OCI-LY7 (cell line): ENCODE measurements around the gene SGMS1. TPM values are rescaled to one million over a fixed set of nuclear protein-coding genes. Genes with fewer than 3 reads are reported as not detected.

ENCODE experiments used
- BruUV-seq: library from RNA; stranded (reverse); fragments of 400-500 nt; replicated peaks from 2 replicates; lab custom pipeline; 2021; lab: Mats Ljungman, UMichigan
- CTCF ChIA-PET: fragments of 300-600 bp; sonication (Branson Sonifier 250); formaldehyde crosslinking; loops from one replicate; lab custom pipeline; 2022; ENCODE audit warnings: antibody characterized with exemption; ENCODE audit not compliant: unreplicated experiment; lab: Charles Lee
- POLR2A ChIA-PET: fragments of 300-600 bp; sonication (Branson Sonifier 250); formaldehyde crosslinking; loops from one replicate; lab custom pipeline; 2022; ENCODE audit warnings: antibody characterized with exemption; lab: Charles Lee
- DNase-seq: peaks from one replicate; pipeline ENCODE4 v3.0.0-alpha.2; 2015; ENCODE audit warnings: low spot score
- H2AFZ ChIP-seq: fragments of 200-600 bp; sonication (generic), shearing (Covaris generic); 2 replicates; pipeline ENCODE4 v1.6.1; 2014; ENCODE audit warnings: mild to moderate bottlenecking, antibody characterized with exemption, low read length, moderate library complexity
- H3K27ac ChIP-seq: fragments of 200-600 bp; sonication (generic); 2 replicates; pipeline ENCODE4 v1.5.1; 2014; ENCODE audit warnings: mixed run types, low read depth, mild to moderate bottlenecking, moderate library complexity, low read length, inconsistent platforms; ENCODE audit not compliant: poor library complexity, severe bottlenecking
- H3K36me3 ChIP-seq: fragments of 200-600 bp; sonication (generic); 2 replicates; pipeline ENCODE4 v1.6.1; 2014; ENCODE audit warnings: mild to moderate bottlenecking, antibody characterized with exemption, low read length, moderate library complexity, mixed read lengths; ENCODE audit not compliant: insufficient read depth
- H3K4me1 ChIP-seq: fragments of 200-600 bp; sonication (generic); 2 replicates; pipeline ENCODE4 v1.5.1; 2014; ENCODE audit warnings: mild to moderate bottlenecking, low read length; ENCODE audit not compliant: insufficient read depth, poor library complexity, severe bottlenecking
- H3K4me2 ChIP-seq: fragments of 200-600 bp; sonication (generic); 2 replicates; pipeline ENCODE4 v1.6.1; 2014; ENCODE audit warnings: mild to moderate bottlenecking, low read length
- H3K4me3 ChIP-seq: fragments of 200-600 bp; sonication (generic); 2 replicates; pipeline ENCODE4 v1.5.1; 2014; ENCODE audit warnings: mild to moderate bottlenecking, low read depth, low read length; ENCODE audit not compliant: poor library complexity, severe bottlenecking
- H3K79me2 ChIP-seq: fragments of 200-600 bp; sonication (generic); 2 replicates; pipeline ENCODE4 v1.6.1; 2016; ENCODE audit warnings: low read depth, mild to moderate bottlenecking, low read length, moderate library complexity, mixed read lengths; ENCODE audit not compliant: insufficient read depth
- H3K9me2 ChIP-seq: fragments of 200-600 bp; sonication (generic); 2 replicates; pipeline ENCODE4 v1.6.1; 2016; ENCODE audit warnings: mild to moderate bottlenecking, low read length, mixed read lengths; ENCODE audit not compliant: insufficient read depth
- H3K9me3 ChIP-seq: fragments of 200-600 bp; sonication (generic); 2 replicates; pipeline ENCODE4 v1.6.1; 2014; ENCODE audit warnings: mild to moderate bottlenecking, mixed run types, low read length, mixed read lengths
- H4K20me1 ChIP-seq: fragments of 200-600 bp; sonication (generic); 2 replicates; pipeline ENCODE4 v1.6.1; 2014; ENCODE audit warnings: mild to moderate bottlenecking, antibody characterized with exemption, low read length, moderate library complexity, mixed read lengths; ENCODE audit not compliant: insufficient read depth
- CTCF ChIP-seq: fragments of 200-600 bp; sonication (generic); conservative IDR thresholded peaks from 2 replicates; pipeline ENCODE4 v1.5.1; 2014; ENCODE audit warnings: mild to moderate bottlenecking, antibody characterized with exemption, low read length, moderate library complexity, mixed read lengths
- EZH2phosphoT487 ChIP-seq: fragments of 200-600 bp; sonication (generic); IDR thresholded peaks from 2 replicates; pipeline ENCODE4 v1.6.1; 2018; ENCODE audit warnings: low read depth, borderline replicate concordance, mild to moderate bottlenecking, mixed run types, antibody characterized with exemption, low read length, moderate library complexity, mixed read lengths
- intact Hi-C: fragments of 100-400 bp; cut with micrococcal nuclease; formaldehyde crosslinking; loops from one replicate; pipeline ENCODE4 v1.10.0; 2022; ENCODE audit not compliant: unreplicated experiment
- total RNA-seq, 2 experiments: library from RNA; depleted of rRNA in 1 of 2; stranded (reverse); fragments of >200 nt in 1 of 2; shearing (Covaris generic) in 1 of 2; gene quantifications; 2 replicates each; pipeline ENCODE4 v1.2.3, GENCODE V29; 2014 to 2022

SGMS1 gene
- total RNA-seq, 2 experiments from 2014 or later: 45.4 to 57.5 TPM

- no peak for DNase-seq
- no peaks in the 10 kb centered on the region for H3K79me2 ChIP-seq
- TF ChIP-seq EZH2phosphoT487 (no peak), CTCF (no peak)
- no TSS peak for BruUV-seq
- intact Hi-C loops: no loop called here
- no peak overlapping the region for H2AFZ ChIP-seq
- H4K20me1 ChIP-seq: no peaks in the 10 kb centered on the region
- H3K36me3 ChIP-seq: no peaks in the 10 kb centered on the region
- H3K27ac ChIP-seq: no peak overlapping the region
- H3K9me3 ChIP-seq: no peaks in the 10 kb centered on the region
- no peak overlapping the region for H3K4me2 ChIP-seq
- H3K4me1 ChIP-seq: peaks cover 5% of the 10 kb centered on the region
- H3K9me2 ChIP-seq: 0 out of 2 replicates have a peak, but pooled peaks cover 3% of the 10 kb centered on the region
- ChIA-PET POLR2A (interaction anchor here (0.6 to 2.2 kb wide), 4 partner anchors 8 to 149 kb away, joined by 3 to 11 read pairs (median 4); no protein-coding TSS in a partner anchor), CTCF (no interaction called here)
- no peak overlapping the region for H3K4me3 ChIP-seq
Measured at GRCh38 chr10:50511492-50512213, 112.1 kb downstream of the SGMS1 start.

GRCh38 chr10:50510517-50511473, 113.0 kb downstream of the SGMS1 start:
- ChIA-PET POLR2A (no interaction called here), CTCF (no interaction called here)
- BruUV-seq: no TSS peak
- TF ChIP-seq EZH2phosphoT487: no peak
- no peak for TF ChIP-seq CTCF
- Histone ChIP-seq H3K79me2 (no peaks in the 10 kb centered on the region), H3K36me3 (no peaks in the 10 kb centered on the region), H3K27ac (no peak overlapping the region), H4K20me1 (no peaks in the 10 kb centered on the region), H3K4me2 (no peak overlapping the region), H3K9me2 (0 out of 2 replicates have a peak, but pooled peaks cover 3% of the 10 kb centered on the region), H3K4me3 (no peak overlapping the region), H3K4me1 (peaks cover 5% of the 10 kb centered on the region), H2AFZ (no peak overlapping the region), H3K9me3 (no peaks in the 10 kb centered on the region)
- intact Hi-C loops: no loop called here
- no peak for DNase-seq
